ENCODE measurements around the gene TM9SF4. TPM values are rescaled to one million over a fixed set of nuclear protein-coding genes. Genes with fewer than 3 reads are reported as not detected.

TM9SF4 gene
- polyA plus RNA-seq, 1 donor (not counting 4 experiments of a cell fraction or from before 2014, with no cell fraction given), result 49.4 TPM

GRCh38 chr20:32189691-32190615 lies 80.4 kb downstream of the TM9SF4 start:
- DNase-seq (ENCODE audit: low read depth, low spot score), result no peak
- Histone ChIP-seq H3K9me1 (ENCODE audit: control insufficient read depth, extremely low read depth, insufficient read depth, low read length) (no peaks in the 10 kb centered on the region), H3K4me3 (ENCODE audit: control insufficient read depth in 2 of 3, extremely low read depth in 1 of 3, insufficient read depth in 2 of 3, low read depth in 1 of 3, low read length in 3 of 3) (peak overlapping the region; percentile 29 to 58 (median 39)), H3K27me3 (ENCODE audit: control insufficient read depth, extremely low read depth, insufficient read depth, low read length) (no peaks in the 10 kb centered on the region), H3K4me1 (ENCODE audit: control insufficient read depth, extremely low read depth, insufficient read depth, low read length) (peaks cover 3% of the 10 kb centered on the region), H3K79me2 (ENCODE audit: control insufficient read depth, insufficient read depth, low read length) (no peaks in the 10 kb centered on the region), H3K9ac (ENCODE audit: control insufficient read depth, extremely low read depth, insufficient read depth, low read length) (peak overlapping the region; percentile 62), H3K4me2 (ENCODE audit: control insufficient read depth, extremely low read depth, insufficient read depth, low read depth, low read length) (peak overlapping the region; percentile 58), H2AFZ (ENCODE audit: control insufficient read depth, low read length) (peak overlapping the region; percentile 85), H3K9me3 (ENCODE audit: control insufficient read depth, low read depth, low read length) (no peaks in the 10 kb centered on the region), H3K36me3 (ENCODE audit: control insufficient read depth in 2 of 2, extremely low read depth in 1 of 2, insufficient read depth in 2 of 2, low read length in 2 of 2) (peaks cover 0 to 6% of the 10 kb centered on the region in 2 experiments), H3K27ac (ENCODE audit: control insufficient read depth, insufficient read depth, low read length) (no peak overlapping the region), H4K20me1 (ENCODE audit: control insufficient read depth, extremely low read depth, insufficient read depth, low read length) (peaks cover 2% of the 10 kb centered on the region)
- dilution Hi-C loops (cut with MboI; ENCODE audit: extremely low pct_ligation_motif_present, low sequenced_read_pairs), result no loop called here
- TF ChIP-seq, protein P1, sequence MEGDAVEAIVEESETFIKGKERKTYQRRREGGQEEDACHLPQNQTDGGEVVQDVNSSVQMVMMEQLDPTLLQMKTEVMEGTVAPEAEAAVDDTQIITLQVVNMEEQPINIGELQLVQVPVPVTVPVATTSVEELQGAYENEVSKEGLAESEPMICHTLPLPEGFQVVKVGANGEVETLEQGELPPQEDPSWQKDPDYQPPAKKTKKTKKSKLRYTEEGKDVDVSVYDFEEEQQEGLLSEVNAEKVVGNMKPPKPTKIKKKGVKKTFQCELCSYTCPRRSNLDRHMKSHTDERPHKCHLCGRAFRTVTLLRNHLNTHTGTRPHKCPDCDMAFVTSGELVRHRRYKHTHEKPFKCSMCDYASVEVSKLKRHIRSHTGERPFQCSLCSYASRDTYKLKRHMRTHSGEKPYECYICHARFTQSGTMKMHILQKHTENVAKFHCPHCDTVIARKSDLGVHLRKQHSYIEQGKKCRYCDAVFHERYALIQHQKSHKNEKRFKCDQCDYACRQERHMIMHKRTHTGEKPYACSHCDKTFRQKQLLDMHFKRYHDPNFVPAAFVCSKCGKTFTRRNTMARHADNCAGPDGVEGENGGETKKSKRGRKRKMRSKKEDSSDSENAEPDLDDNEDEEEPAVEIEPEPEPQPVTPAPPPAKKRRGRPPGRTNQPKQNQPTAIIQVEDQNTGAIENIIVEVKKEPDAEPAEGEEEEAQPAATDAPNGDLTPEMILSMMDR (optimal IDR thresholded peaks at IDR 0.05 in 1 of 3, IDR thresholded peaks at IDR 0.05 in 1 of 3, conservative IDR thresholded peaks at IDR 0.05 in 1 of 3; ENCODE audit: extremely low read depth in 1 of 3, insufficient read depth in 2 of 3, low read length in 3 of 3), result no peak
- no peak for TF ChIP-seq EZH2 (IDR thresholded peaks at IDR 0.05; ENCODE audit: low read length)
- FAIRE-seq, result no peak

- H4K20me1 ChIP-seq (ENCODE audit: control insufficient read depth, extremely low read depth, insufficient read depth, low read length), result peaks cover 5% of the 10 kb centered on the region
- no peaks in the 10 kb centered on the region for H3K27me3 ChIP-seq (ENCODE audit: control insufficient read depth, extremely low read depth, insufficient read depth, low read length)
- dilution Hi-C loops (cut with MboI; ENCODE audit: extremely low pct_ligation_motif_present, low sequenced_read_pairs), result no loop called here
- H3K4me3 ChIP-seq (ENCODE audit: control insufficient read depth in 2 of 3, extremely low read depth in 1 of 3, insufficient read depth in 2 of 3, low read depth in 1 of 3, low read length in 3 of 3), result no peak overlapping the region
- H3K36me3 ChIP-seq (ENCODE audit: control insufficient read depth in 2 of 2, extremely low read depth in 1 of 2, insufficient read depth in 2 of 2, low read length in 2 of 2), result peaks cover 8 to 14% of the 10 kb centered on the region in 2 experiments
- peak overlapping the region; percentile 58 for H3K4me2 ChIP-seq (ENCODE audit: control insufficient read depth, extremely low read depth, insufficient read depth, low read depth, low read length)
- H3K9me1 ChIP-seq (ENCODE audit: control insufficient read depth, extremely low read depth, insufficient read depth, low read length), result no peaks in the 10 kb centered on the region
- H3K9ac ChIP-seq (ENCODE audit: control insufficient read depth, extremely low read depth, insufficient read depth, low read length), result no peak overlapping the region
- H3K79me2 ChIP-seq (ENCODE audit: control insufficient read depth, insufficient read depth, low read length), result no peaks in the 10 kb centered on the region
- no peak overlapping the region for H2AFZ ChIP-seq (ENCODE audit: control insufficient read depth, low read length)
- no peak for DNase-seq (ENCODE audit: low read depth, low spot score)
- H3K4me1 ChIP-seq (ENCODE audit: control insufficient read depth, extremely low read depth, insufficient read depth, low read length), result peaks cover 3% of the 10 kb centered on the region
- TF ChIP-seq, protein P1 (optimal IDR thresholded peaks at IDR 0.05 in 1 of 3, IDR thresholded peaks at IDR 0.05 in 1 of 3, conservative IDR thresholded peaks at IDR 0.05 in 1 of 3; ENCODE audit: extremely low read depth in 1 of 3, insufficient read depth in 2 of 3, low read length in 3 of 3), result no peak
- H3K27ac ChIP-seq (ENCODE audit: control insufficient read depth, insufficient read depth, low read length), result no peak overlapping the region
- H3K9me3 ChIP-seq (ENCODE audit: control insufficient read depth, low read depth, low read length), result no peaks in the 10 kb centered on the region
- FAIRE-seq, result no peak
Observed at GRCh38 chr20:32190616-32191415, 81.3 kb downstream of the TM9SF4 start.

Measured in keratinocyte (primary cell).